DMS 273 (cell line): Measurements from ENCODE around the gene CTSZ.
"Not testable (repeated sequence)": the region's sequence is repeated elsewhere in the genome, so short reads cannot be mapped to it uniquely, and the experiment has no call there.

Experiments
- DNase-seq: peaks from one replicate; lab custom pipeline; 2025; ENCODE audit not compliant: unreplicated experiment; lab: John Stamatoyannopoulos, UW

The CTSZ gene

GRCh38 chr20:58950603-58951002 lies 56.5 kb downstream of the CTSZ start:
- DNase-seq = no peak

- not testable (repeated sequence) for DNase-seq
These were observed 59.2 kb downstream of the CTSZ start for GRCh38 chr20:58947797-58948388.

- no peak for DNase-seq
These were observed 61.0 kb downstream of the CTSZ start for GRCh38 chr20:58945965-58946631.
